H1 (cell line): ENCODE measurements around the gene ARL6IP6. TPM values are rescaled to one million over a fixed set of nuclear protein-coding genes. Genes with fewer than 3 reads are reported as not detected.

Experiments
- CTCF ChIA-PET: fragments of 300-600 bp; sonication (Branson Sonifier 250); formaldehyde crosslinking; loops from one replicate; lab custom pipeline; 2021; ENCODE audit not compliant: partially characterized antibody; lab: Charles Lee
- POLR2A ChIA-PET: fragments of 300-600 bp; sonication (Branson Sonifier 250); formaldehyde crosslinking; loops from one replicate; lab custom pipeline; 2021; ENCODE audit warnings: inconsistent platforms; ENCODE audit not compliant: partially characterized antibody; lab: Charles Lee
- DNase-seq, 2 experiments: peaks; one replicate each; pipeline versions ENCODE4 v3.0.0 to v3.0.0-alpha.2; 2010 to 2022; ENCODE audit warnings: low spot score in 2 of 2, low read depth in 1 of 2, mixed read lengths in 1 of 2
- FAIRE-seq: peaks from 2 replicates; lab custom pipeline; 2011; peaks lifted over from hg19 to GRCh38; lab: Jason Lieb, UNC
- H2AFZ ChIP-seq: 2 replicates; pipeline ENCODE4 v1.8.1; 2012; ENCODE audit warnings: low read length, inconsistent platforms
- H2AK5ac ChIP-seq: 2 replicates; pipeline ENCODE4 v1.6.1; 2013; ENCODE audit warnings: low read depth, low read length
- H2BK120ac ChIP-seq: replicated peaks from 2 replicates; pipeline ENCODE3; 2013; ENCODE audit warnings: low read depth, low read length, inconsistent platforms
- H2BK12ac ChIP-seq: 2 replicates; pipeline ENCODE4 v1.6.1; 2013; ENCODE audit warnings: low read depth, low read length
- H2BK15ac ChIP-seq: 2 replicates; pipeline ENCODE4 v1.6.1; 2013; ENCODE audit warnings: low read length
- H2BK20ac ChIP-seq: 2 replicates; pipeline ENCODE4 v1.6.1; 2013; ENCODE audit warnings: low read length
- H2BK5ac ChIP-seq: 2 replicates; pipeline ENCODE4 v1.6.1; 2013; ENCODE audit warnings: low read depth, low read length
- H3K14ac ChIP-seq: 2 replicates; pipeline ENCODE4 v1.6.1; 2013; ENCODE audit warnings: inconsistent platforms; ENCODE audit not compliant: insufficient read length
- H3K18ac ChIP-seq: 2 replicates; pipeline ENCODE4 v1.6.1; 2013; ENCODE audit warnings: low read length; ENCODE audit errors: extremely low read depth
- H3K23ac ChIP-seq: 2 replicates; pipeline ENCODE4 v1.6.1; 2013; ENCODE audit warnings: inconsistent platforms; ENCODE audit not compliant: insufficient read length
- H3K23me2 ChIP-seq: 2 replicates; pipeline ENCODE4 v1.6.1; 2013; ENCODE audit warnings: low read depth, low read length
- H3K27ac ChIP-seq: 2 replicates; pipeline ENCODE4 v1.6.1; 2011; ENCODE audit warnings: low read depth, low read length, inconsistent platforms
- H3K27me3 ChIP-seq, 4 experiments: replicated peaks in 1 of 4; 1 replicate in 1 of 4; 2 replicates in 3 of 4; pipeline versions ENCODE4 v1.6.1 to v1.8.1; 2011 to 2013; ENCODE audit warnings: low read length in 3 of 4, mild to moderate bottlenecking in 3 of 4, inconsistent platforms in 2 of 4, mixed read lengths in 2 of 4, moderate library complexity in 1 of 4; ENCODE audit not compliant: control insufficient read depth in 3 of 4, insufficient read depth in 3 of 4; ENCODE audit errors: extremely low read depth in 1 of 4
- H3K36me3 ChIP-seq, 4 experiments: 2 replicates each; pipeline versions ENCODE4 v1.6.1 to v1.8.1; 2011 to 2013; ENCODE audit warnings: mild to moderate bottlenecking in 4 of 4, low read length in 3 of 4, moderate library complexity in 2 of 4, control low read depth in 1 of 4, inconsistent platforms in 1 of 4; ENCODE audit not compliant: insufficient read depth in 4 of 4, control insufficient read depth in 2 of 4
- H3K4ac ChIP-seq: replicated peaks from 2 replicates; pipeline ENCODE3; 2013; ENCODE audit warnings: low read length, low read depth, mixed read lengths, inconsistent platforms; ENCODE audit not compliant: insufficient read length
- H3K4me1 ChIP-seq, 4 experiments: replicated peaks in 1 of 4; 1 replicate in 1 of 4; 2 replicates in 3 of 4; pipeline versions ENCODE4 v1.6.1 to v1.8.1; 2011 to 2013; ENCODE audit warnings: low read length in 3 of 4, inconsistent platforms in 2 of 4, mixed read lengths in 1 of 4; ENCODE audit not compliant: insufficient read depth in 4 of 4, control insufficient read depth in 3 of 4
- H3K4me2 ChIP-seq, 2 experiments: 2 replicates each; pipeline versions ENCODE4 v1.6.1 to v1.8.1; 2011 to 2013; ENCODE audit warnings: low read depth in 2 of 2, low read length in 2 of 2, control low read depth in 1 of 2, inconsistent platforms in 1 of 2, mild to moderate bottlenecking in 1 of 2; ENCODE audit not compliant: insufficient read depth in 1 of 2
- H3K4me3 ChIP-seq, 4 experiments: fragments of 200-600, 300-600 bp in 1 of 4; sonication (generic), shearing (Covaris generic), sonication (Bioruptor Twin) in 1 of 4; 2 replicates each; pipeline versions ENCODE4 v1.5.1 to v1.8.1; 2011 to 2016; ENCODE audit warnings: low read length in 4 of 4, low read depth in 3 of 4, control low read depth in 2 of 4, inconsistent platforms in 2 of 4, mild to moderate bottlenecking in 2 of 4, mixed read lengths in 1 of 4, moderate library complexity in 1 of 4; ENCODE audit not compliant: insufficient read depth in 2 of 4; ENCODE audit errors: extremely low read depth in 1 of 4
- H3K56ac ChIP-seq: replicated peaks from 2 replicates; pipeline ENCODE3; 2013; ENCODE audit warnings: low read depth, mild to moderate bottlenecking, mixed read lengths, low read length, inconsistent platforms; ENCODE audit not compliant: insufficient read length
- H3K79me1 ChIP-seq: 2 replicates; pipeline ENCODE4 v1.6.1; 2013; ENCODE audit warnings: low read depth, low read length, control low read depth
- H3K79me2 ChIP-seq, 2 experiments: 2 replicates each; pipeline versions ENCODE4 v1.6.1 to v1.8.1; 2012 to 2013; ENCODE audit warnings: low read length in 2 of 2, mild to moderate bottlenecking in 2 of 2, inconsistent platforms in 1 of 2; ENCODE audit not compliant: insufficient read depth in 2 of 2, control insufficient read depth in 1 of 2
- H3K9ac ChIP-seq, 4 experiments: replicated peaks in 1 of 4; 1 replicate in 1 of 4; 2 replicates in 3 of 4; pipeline versions ENCODE4 v1.6.1 to v1.8.1; 2011 to 2013; ENCODE audit warnings: low read depth in 3 of 4, low read length in 3 of 4, control low read depth in 2 of 4, mild to moderate bottlenecking in 2 of 4, moderate library complexity in 2 of 4, inconsistent platforms in 1 of 4; ENCODE audit errors: extremely low read depth in 1 of 4
- H3K9me3 ChIP-seq, 2 experiments: 2 replicates each; pipeline versions ENCODE4 v1.6.1 to v1.8.1; 2012 to 2013; ENCODE audit warnings: mild to moderate bottlenecking in 2 of 2, moderate library complexity in 2 of 2, control low read depth in 1 of 2, inconsistent platforms in 1 of 2, low read depth in 1 of 2, low read length in 1 of 2, mixed read lengths in 1 of 2; ENCODE audit not compliant: insufficient read depth in 2 of 2
- H4K20me1 ChIP-seq, 2 experiments: replicated peaks in 1 of 2; 2 replicates each; pipeline versions ENCODE3 to v1.8.1; 2011 to 2013; ENCODE audit warnings: inconsistent platforms in 2 of 2, low read length in 2 of 2, mild to moderate bottlenecking in 1 of 2; ENCODE audit not compliant: insufficient read depth in 2 of 2, control insufficient read depth in 1 of 2
- H4K5ac ChIP-seq: 2 replicates; pipeline ENCODE4 v1.6.1; 2013; ENCODE audit warnings: low read length, low read depth, mixed read lengths, inconsistent platforms; ENCODE audit not compliant: insufficient read length
- H4K8ac ChIP-seq: 2 replicates; pipeline ENCODE4 v1.8.0; 2013; ENCODE audit warnings: mild to moderate bottlenecking, moderate library complexity, low read length, inconsistent platforms; ENCODE audit not compliant: insufficient read depth; ENCODE audit errors: extremely low read depth
- H4K91ac ChIP-seq: replicated peaks from 2 replicates; pipeline ENCODE3; 2013; ENCODE audit warnings: low read length, mixed read lengths, inconsistent platforms; ENCODE audit not compliant: insufficient read length
- ASH2L ChIP-seq: fragments of 200-600, 300-600 bp; sonication (generic); IDR thresholded peaks from one replicate; pipeline ENCODE4 v1.7.1; 2017; ENCODE audit warnings: low read length
- ATF3 ChIP-seq: IDR thresholded peaks from 2 replicates; pipeline ENCODE4 v1.6.1; 2011; ENCODE audit warnings: low read depth, mild to moderate bottlenecking, low read length; ENCODE audit not compliant: insufficient read depth
- BCL11A ChIP-seq, 2 experiments: IDR thresholded peaks; one replicate each; pipeline ENCODE4 v1.6.1; 2011; ENCODE audit warnings: low read depth in 2 of 2, low read length in 2 of 2, mild to moderate bottlenecking in 2 of 2
- EP300 ChIP-seq, 2 experiments: IDR thresholded peaks; 1 replicate in 1 of 2; 2 replicates in 1 of 2; pipeline ENCODE4 v1.6.1; 2011 to 2012; ENCODE audit warnings: low read depth in 2 of 2, low read length in 2 of 2, mild to moderate bottlenecking in 2 of 2, borderline replicate concordance in 1 of 2, inconsistent platforms in 1 of 2, moderate library complexity in 1 of 2
- JUN ChIP-seq: IDR thresholded peaks from 2 replicates; pipeline ENCODE4 v1.6.1; 2011; ENCODE audit warnings: low read depth, mild to moderate bottlenecking, improper control_type of control experiment, low read length
- JUND ChIP-seq: IDR thresholded peaks from 2 replicates; pipeline ENCODE4 v1.6.1; 2011; ENCODE audit warnings: mild to moderate bottlenecking, improper control_type of control experiment, low read length
- KDM1A ChIP-seq: fragments of 200-600, 300-600 bp; sonication (generic); IDR thresholded peaks from 2 replicates; pipeline ENCODE4 v1.7.1; 2016; ENCODE audit warnings: mild to moderate bottlenecking, low read length, borderline replicate concordance
- NANOG ChIP-seq: IDR thresholded peaks from 2 replicates; pipeline ENCODE4 v1.6.1; 2011; ENCODE audit warnings: low read length, low read depth, mild to moderate bottlenecking, inconsistent platforms; ENCODE audit not compliant: insufficient read depth, poor library complexity, severe bottlenecking
- PHF8 ChIP-seq: fragments of 200-600 bp; sonication (generic); conservative IDR thresholded peaks from 2 replicates; pipeline ENCODE4 v1.7.1; 2012; ENCODE audit warnings: low read depth, mild to moderate bottlenecking, inconsistent platforms, low read length, moderate library complexity
- POLR2A ChIP-seq, 2 experiments: IDR thresholded peaks; 1 replicate in 1 of 2; 2 replicates in 1 of 2; pipeline ENCODE4 v1.6.1; 2011; ENCODE audit warnings: low read depth in 2 of 2, low read length in 2 of 2, mild to moderate bottlenecking in 2 of 2; ENCODE audit errors: control extremely low read depth in 1 of 2
- RFX5 ChIP-seq: IDR thresholded peaks from 2 replicates; pipeline ENCODE4 v1.6.1; 2011; ENCODE audit warnings: low read depth, low read length, improper control_type of control experiment, borderline replicate concordance
- SIX5 ChIP-seq: IDR thresholded peaks from 2 replicates; pipeline ENCODE4 v1.6.1; 2011; ENCODE audit warnings: mild to moderate bottlenecking, low read depth, low read length
- SP4 ChIP-seq: IDR thresholded peaks from 2 replicates; pipeline ENCODE4 v1.6.1; 2012; ENCODE audit warnings: low read length, inconsistent platforms
- TAF1 ChIP-seq: IDR thresholded peaks from 2 replicates; pipeline ENCODE4 v1.6.1; 2011; ENCODE audit warnings: mild to moderate bottlenecking, low read depth, low read length
- TBP ChIP-seq: IDR thresholded peaks from 2 replicates; pipeline ENCODE4 v1.6.1; 2011; ENCODE audit warnings: low read depth, low read length, improper control_type of control experiment
- WGBS, 2 experiments: shearing (Covaris generic) in 1 of 2; methylation state at CpG; one replicate each; pipeline versions ENCODE4 v1.1.6 to v1.1.7; 2013 to 2015; ENCODE audit warnings: low lambda C conversion rate in 2 of 2, mixed read lengths in 2 of 2, inconsistent platforms in 1 of 2, low coverage in 1 of 2, missing lambda C conversion rate in 1 of 2; ENCODE audit not compliant: insufficient replicate concordance in 2 of 2, insufficient coverage in 1 of 2, insufficient read length in 1 of 2; ENCODE audit errors: extremely low coverage in 1 of 2, missing lambda C conversion rate in 1 of 2; 5-methylcytosine and 5-hydroxymethylcytosine counted together
- polyA plus RNA-seq, 7 experiments: library from polyadenylated mRNA; depleted of rRNA in 3 of 7; stranded (reverse) in 5 of 7; unstranded in 2 of 7; fragments of >200 nt in 5 of 7; fragments of 200-250 nt in 2 of 7; gene quantifications; 1 replicate in 5 of 7; 2 replicates in 1 of 7; 4 replicates in 1 of 7; pipeline versions ENCODE4 v1.2.1 to v1.2.3, GENCODE V29; 2011 to 2013; ENCODE audit warnings: missing spikeins in 2 of 7, mixed read lengths in 2 of 7
- total RNA-seq: library from RNA; stranded (reverse); fragmentation: NEBNext Ultra II Directional; extraction: Animal tissue kit (Norgen Biotek cat#: 25700); gene quantifications from 2 replicates; pipeline ENCODE4 v1.2.1, GENCODE V29; 2021

ARL6IP6 gene
- total and polyA plus RNA-seq, 2 of the 8 experiments (the other 6 are each of a cell fraction or from before 2014, with no cell fraction given) = 47.3 to 92.9 TPM

GRCh38 chr2:152790883-152791282 is 72.5 kb downstream of the ARL6IP6 start:
- Histone ChIP-seq H2AFZ (no peak overlapping the region), H4K8ac (no peak overlapping the region)
- POLR2A ChIA-PET = no interaction called here
- no peak for TF ChIP-seq ATF3
- no peak for TF ChIP-seq PHF8
- no peak for TF ChIP-seq RFX5
- TF ChIP-seq SIX5 = no peak
- no peak for TF ChIP-seq ASH2L
- no peak for TF ChIP-seq JUN
- TF ChIP-seq BCL11A (IDR thresholded peaks at IDR 0.05; ENCODE audit: low read depth in 2 of 2, low read length in 2 of 2) = no peak
- no peak for TF ChIP-seq JUND
- TF ChIP-seq EP300 (IDR thresholded peaks at IDR 0.05; ENCODE audit: borderline replicate concordance in 1 of 2, low read depth in 2 of 2, low read length in 2 of 2) = no peak
- no peak for TF ChIP-seq NANOG
- no peak for TF ChIP-seq TAF1
- no peak for TF ChIP-seq SP4
- TF ChIP-seq POLR2A (IDR thresholded peaks at IDR 0.05; ENCODE audit: control extremely low read depth in 1 of 2, low read depth in 2 of 2, low read length in 2 of 2) = no peak
- no peak for TF ChIP-seq KDM1A
- no peak for TF ChIP-seq TBP

More at GRCh38 chr2:152790883-152791282, 72.5 kb downstream of the ARL6IP6 start:
- Histone ChIP-seq H3K23ac (no peak overlapping the region), H3K36me3 (no peaks in the 10 kb centered on the region), H3K4me3 (no peak overlapping the region), H2BK20ac (no peak overlapping the region), H3K56ac (no peak overlapping the region), H3K4me1 (no peaks in the 10 kb centered on the region), H2BK5ac (no peak overlapping the region), H3K9ac (no peak overlapping the region), H3K9me3 (0 out of 4 replicates have a peak, but pooled peaks cover 7 to 10% of the 10 kb centered on the region in 2 experiments), H4K20me1 (no peaks in the 10 kb centered on the region), H4K5ac (no peak overlapping the region), H3K27ac (no peak overlapping the region), H4K91ac (no peak overlapping the region), H3K79me2 (no peaks in the 10 kb centered on the region), H3K4me2 (no peak overlapping the region), H2BK120ac (no peak overlapping the region), H2BK12ac (no peak overlapping the region), H2AK5ac (no peak overlapping the region), H3K18ac (no peak overlapping the region), H3K4ac (no peak overlapping the region), H3K27me3 (no peaks in the 10 kb centered on the region), H3K23me2 (no peaks in the 10 kb centered on the region), H3K14ac (no peak overlapping the region), H3K79me1 (no peaks in the 10 kb centered on the region), H2BK15ac (no peak overlapping the region)
- DNase-seq (no peak), FAIRE-seq (no peak)
- WGBS, 2 experiments = 87% methylated on average over 9 of the region's 9 CpGs; no CpG with 5 or more reads in 1 of the 2 experiments
- CTCF ChIA-PET = interaction anchor here (1.0 kb wide), 1 partner anchor 19 kb away, joined by 3 read pairs; no protein-coding TSS in a partner anchor
